Activated T-helper 1 cell treated with anti-CD3 and anti-CD28 coated beads, Interleukin-2, amount 50 U/mL, for 16 hours (primary cell): Measurements from ENCODE around the gene RAB43.
"Not testable (repeated sequence)": the region's sequence is repeated elsewhere in the genome, so short reads cannot be mapped to it uniquely, and the experiment has no call there.

Source experiments
- DNase-seq, 2 donors: peaks; one replicate each; pipeline ENCODE4 v3.0.0-alpha.2; 2020; ENCODE audit warnings: low read depth in 1 of 2, low spot score in 1 of 2

Gene RAB43

DNA sequence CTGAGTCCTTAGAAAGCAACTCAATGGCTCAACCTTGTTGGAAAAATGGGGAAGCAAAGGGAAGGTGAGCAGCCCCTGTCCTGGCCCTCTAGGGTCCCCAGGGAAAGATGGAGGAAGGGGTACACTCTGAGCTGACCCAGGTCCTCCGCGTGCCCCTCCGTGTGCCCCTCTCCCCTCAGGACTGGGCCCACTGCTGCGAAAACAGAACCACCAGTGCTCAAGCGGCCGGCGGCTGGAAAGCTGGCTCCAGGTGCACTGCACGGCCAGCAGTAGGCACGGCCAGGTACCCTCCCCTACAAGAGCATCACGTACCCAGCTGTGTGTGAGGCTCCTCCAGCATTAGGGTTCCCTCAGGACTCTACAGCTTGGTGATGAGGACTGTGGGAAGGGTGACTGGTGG lies 26.3 kb downstream of the RAB43 start:
- no peak for DNase-seq

DNA sequence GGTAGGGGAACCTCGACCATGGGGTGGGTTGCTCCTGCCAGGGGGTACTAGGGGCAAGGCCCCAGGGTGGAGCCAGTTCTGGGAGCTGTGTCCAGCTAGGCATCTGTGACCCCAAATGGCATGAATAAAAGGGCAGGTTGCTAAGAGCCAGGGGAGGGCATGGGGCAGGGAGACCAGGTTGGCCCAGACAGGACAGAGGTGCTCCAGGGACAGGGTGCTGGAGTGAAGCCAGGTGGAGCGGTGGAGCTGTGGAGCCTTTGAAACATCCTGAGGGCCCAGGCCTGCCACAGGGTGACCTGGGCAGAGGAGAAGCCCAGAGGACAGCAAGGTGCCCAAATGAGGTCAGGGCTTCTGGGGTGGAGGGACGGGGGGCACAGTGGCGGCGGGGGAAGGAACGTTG lies 33.3 kb downstream of the RAB43 start:
- DNase-seq: not testable (repeated sequence)

DNA sequence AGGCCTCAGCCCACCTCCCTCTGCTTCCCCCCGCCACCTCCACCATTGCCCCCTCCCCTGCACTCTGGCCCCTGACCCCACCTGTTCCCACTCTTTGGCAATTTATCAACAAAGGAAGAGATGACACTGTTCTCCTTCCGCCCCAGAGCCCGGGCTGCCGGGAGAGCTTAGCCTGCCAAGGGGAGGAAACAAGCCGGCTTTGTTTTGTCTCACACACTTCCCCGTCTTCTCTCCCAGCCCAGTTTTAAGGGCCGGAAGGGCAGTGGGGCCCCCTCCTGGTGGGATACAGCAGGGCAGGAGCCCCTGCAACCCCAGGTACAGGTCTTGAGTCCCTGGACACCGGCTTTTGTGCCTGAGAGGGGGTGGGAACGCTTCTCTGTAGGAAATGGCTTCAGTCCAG lies 33.7 kb downstream of the RAB43 start:
- DNase-seq: not testable (repeated sequence)

DNA sequence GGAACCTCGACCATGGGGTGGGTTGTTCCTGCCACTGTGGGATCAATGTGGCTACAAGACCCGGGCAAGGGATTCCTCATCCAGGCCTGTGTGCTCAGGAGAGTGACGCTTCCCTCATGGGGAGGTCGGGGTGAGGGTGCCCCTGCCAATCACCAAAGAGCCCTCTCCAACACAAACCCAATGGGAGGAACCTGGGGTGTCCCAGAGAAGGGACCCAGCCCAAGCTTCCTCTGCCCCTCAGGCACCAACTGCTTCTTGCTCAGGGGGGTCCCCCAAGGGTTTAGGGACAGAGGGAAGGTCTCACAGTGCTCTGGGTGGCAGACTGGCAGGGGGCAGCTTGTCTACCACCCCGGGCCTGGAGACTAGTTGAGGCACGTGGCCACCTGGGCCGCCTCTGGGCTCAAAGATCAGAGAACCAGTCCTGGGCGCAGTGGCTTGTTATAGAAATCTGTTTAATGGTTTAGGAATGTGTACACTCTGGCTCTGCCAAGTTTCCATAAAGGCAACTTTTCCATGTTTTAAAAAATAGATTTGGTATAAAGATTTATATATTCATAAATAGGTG lies 34.4 kb downstream of the RAB43 start:
- DNase-seq: no peak

DNA sequence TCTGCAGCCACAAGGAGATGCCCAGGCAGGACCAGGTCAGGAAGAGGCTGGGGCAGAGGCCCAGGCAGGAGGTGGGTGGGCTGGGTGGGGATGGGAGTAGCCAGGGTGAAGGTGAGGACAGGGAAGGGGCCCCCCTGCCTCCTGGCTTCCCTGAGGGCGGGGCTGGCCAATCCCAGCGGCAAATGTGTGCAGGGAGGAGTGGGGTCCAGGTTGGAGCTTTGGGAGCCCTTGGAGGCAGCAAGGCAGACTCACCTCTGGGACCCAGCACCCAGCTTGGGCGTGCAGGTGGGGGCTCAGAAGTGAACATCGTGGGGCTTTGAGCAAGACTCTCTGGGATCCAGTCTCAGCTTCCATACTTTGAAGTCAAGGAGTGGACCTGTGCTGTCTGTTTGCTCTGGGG lies 35.8 kb downstream of the RAB43 start:
- no peak for DNase-seq

DNA sequence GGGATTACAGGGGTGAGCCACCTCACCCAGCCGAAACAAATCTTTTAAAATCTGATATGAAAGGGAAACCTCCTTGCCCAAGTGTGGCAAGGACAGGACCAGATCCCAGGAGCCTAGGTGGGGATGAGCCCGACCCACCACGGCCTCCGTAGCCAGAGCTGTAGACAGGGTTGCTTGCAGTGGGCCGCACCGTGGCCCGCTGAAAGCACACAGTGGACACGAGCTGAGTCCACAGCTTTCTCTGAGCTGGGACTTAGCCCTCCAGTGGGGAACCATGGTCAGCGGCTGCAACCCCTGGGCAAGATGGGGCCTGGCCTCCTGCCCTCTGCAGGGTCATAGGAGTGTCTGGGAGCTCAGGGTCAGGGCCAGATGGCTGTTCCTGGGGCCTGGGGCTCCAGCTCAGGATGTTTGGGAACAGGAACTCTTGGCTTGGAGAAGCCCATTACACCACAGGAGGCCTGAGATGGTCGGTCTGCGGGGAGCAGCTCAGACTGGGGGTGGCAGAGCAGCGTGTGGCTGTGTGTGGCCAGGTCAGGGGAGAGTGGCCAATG lies 36.4 kb downstream of the RAB43 start:
- DNase-seq: no peak

DNA sequence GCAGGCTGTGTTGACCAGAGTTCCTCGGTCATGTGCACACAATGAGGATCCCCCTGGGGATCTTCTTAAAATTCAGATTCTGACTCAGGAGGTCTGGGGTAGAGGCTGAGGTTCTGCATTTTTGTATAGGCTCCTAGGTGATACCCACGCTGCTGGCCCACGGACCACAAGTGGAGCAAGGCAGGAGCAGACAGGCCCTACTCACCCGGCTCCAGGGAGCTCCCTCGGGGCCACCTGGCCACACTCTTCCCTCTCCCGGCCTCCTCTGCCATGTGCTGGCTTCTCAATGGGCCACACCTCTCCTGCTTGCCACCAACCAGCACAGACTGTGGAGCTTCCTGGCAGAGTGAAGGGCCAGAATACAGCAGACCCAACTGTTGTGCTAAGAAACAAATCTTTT lies 37.1 kb downstream of the RAB43 start:
- no peak for DNase-seq

DNA sequence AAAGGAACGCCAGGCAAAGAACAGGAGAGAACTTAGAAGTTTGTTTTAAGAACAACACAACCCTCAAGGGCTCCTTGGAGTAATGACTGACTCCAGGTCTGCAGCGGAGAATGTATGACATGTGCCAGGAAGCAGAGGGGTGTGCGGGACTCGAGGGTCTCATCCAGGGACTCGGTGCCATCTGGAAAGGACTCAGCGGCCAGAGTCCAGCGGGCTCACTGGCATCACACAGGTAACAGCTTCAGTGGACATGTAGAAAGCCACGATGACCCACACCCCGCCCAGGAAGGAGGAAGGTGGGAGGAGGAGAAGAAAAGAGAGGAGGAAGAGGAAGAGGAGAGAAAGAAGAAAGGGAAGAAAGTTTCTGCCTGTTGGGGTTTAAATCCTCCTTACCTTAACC lies 39.6 kb downstream of the RAB43 start:
- no peak for DNase-seq

DNA sequence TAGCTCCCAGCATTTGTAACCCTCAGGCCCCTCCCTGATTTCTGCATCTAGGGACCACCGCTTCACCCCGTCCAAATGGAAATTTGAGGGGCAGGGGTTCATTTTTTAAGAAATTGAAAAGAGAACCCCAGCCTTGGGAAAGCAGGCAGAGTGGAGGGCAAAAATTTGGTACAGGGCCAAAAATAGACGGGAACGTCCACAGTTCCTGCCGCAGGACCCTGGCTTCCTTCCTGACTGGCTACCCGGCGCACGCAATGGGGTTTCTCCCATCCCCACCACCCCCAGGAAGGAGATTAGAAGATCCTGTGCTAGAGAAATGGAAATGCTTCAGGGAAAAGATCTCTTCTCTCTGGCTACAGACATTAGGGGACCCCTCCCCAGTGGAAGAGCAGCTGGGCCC lies 40.1 kb downstream of the RAB43 start:
- DNase-seq: no peak

DNA sequence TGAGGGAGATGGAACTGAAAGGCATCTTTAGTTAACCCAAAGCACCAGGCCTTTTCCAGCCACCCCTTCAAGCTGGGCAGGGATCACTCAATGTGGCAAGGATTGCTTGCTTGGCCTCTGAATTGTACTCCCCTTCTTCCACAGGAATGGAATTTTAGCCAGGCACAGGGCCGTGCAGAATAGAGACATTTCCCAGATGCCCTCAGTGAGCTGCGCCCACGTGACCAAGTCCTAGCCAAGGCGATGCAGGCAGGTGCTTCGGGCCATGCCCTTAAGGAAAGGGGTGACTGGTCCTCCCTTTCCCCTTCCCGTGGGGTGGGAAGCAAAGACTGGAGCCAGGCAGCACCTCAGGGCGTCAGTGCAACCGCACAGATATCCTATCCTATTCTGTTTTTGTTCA lies 43.1 kb downstream of the RAB43 start:
- no peak for DNase-seq

DNA sequence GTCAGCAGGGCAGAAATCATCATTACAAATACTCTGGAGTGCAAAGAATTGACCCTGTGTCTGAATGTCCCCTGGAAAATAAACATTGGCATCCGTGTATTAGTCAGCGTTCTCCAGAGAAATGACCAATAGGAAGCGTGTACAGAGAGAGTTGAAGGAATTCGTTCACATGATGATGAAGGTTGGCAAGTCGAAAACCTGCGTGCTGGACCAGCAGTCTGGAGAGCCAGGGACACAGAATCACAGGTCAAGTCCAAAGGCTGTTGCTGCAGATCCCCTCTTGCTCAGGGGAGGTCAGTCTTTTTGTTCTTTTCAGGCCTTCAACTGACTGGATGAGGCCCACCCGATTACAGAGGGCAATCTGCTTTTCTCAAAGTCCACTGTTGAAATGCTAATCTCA lies 44.4 kb downstream of the RAB43 start:
- DNase-seq: no peak

DNA sequence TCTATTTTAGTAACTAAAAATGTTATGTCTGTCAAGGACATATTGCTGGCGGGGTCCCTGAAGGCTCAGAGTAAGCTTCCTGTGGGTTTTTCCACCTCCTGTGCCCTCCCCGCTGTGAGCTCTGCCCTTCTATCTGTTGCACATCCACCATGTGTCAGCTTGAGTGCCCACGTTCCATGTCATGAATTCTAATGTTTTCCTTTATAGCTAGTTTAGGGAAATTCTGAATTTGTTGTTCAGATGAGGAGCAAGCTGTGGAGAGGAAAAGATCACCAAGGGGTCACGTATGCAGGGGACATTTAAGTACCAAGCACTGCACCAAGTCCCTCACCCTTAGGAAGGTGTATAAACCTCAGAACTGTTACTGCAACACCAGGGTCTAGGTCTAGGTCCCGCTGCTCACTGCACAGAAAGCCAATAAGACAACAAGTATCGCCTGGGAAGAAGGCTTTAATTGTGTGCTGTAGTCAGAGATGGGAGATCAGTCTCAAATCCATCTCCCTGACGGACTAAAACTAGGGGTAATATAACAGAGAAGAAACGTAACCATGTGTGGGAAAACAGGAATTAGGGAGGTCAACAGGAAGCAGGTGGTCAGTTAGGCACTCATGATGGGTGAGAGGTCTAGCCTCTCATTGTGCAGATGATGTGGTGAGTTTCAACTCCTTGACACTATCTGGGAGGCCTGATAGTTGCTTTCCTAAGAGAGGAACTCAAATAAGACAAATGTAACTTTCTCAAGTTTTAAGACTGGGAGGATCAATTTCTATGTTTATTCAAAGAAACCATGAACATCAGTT lies 51.3 kb downstream of the RAB43 start:
- no peak for DNase-seq

DNA sequence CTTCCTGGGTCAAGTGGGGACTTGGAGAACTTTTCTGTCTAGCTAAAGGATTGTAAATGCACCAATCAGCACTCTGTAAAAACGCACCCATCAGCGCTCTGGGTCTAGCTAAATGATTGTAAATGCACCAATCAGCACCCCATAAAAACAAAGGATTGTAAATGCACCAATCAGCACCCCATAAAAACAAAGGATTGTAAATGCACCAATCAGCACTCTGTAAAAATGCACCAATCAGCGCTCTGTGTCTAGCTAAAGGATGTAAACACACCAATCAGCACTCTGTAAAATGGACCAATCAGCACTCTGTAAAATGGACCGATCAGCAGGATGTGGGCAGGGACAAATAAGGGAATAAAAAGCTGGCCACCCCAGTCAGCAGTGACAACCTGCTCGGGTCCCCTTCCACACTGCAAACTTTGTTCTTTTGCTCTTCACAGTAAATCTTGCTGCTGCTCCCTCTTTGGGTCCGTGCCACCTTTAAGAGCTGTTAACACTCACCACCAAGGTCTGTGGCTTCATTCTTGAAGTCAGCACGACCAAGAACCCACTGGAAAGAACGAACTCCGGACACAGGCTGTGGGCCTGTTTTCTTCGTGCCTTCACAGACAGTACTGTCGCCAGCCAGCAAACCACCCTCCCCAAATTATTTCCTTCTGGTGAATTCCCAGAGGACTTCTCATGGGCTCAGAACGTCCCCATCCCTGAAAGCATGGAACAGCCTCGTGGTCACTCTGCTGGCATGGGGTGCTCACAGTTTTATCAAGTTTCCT lies 52.1 kb downstream of the RAB43 start:
- not testable (repeated sequence) for DNase-seq

DNA sequence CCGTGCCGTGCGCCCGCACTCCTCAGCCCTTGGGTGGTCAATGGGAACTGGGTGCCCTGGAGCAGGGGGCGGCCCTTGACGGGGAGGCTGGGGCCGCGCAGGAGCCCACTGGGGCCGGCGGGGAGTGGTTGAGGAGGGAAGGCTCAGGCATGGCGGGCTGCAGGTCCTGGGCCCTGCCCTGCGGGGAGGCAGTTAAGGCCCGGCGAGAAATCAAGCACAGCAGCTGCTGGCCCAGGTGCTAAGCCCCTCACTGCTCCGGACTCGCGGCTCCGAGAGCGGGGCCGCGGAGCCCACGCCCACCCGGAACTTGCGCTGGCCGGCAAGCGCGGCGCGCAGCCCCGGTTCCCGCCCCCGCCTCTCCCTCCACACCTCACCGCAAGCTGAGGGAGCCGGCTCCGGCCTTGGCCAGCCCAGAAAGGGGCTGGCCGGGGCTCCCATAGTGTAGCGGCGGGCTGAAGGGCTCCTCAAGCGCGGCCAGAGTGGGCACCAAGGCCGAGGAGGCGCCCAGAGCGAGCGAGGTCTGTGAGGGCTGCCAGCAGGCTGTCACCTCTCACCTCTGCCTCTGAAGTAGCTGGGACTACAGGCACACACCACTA lies 53.2 kb downstream of the RAB43 start:
- no peak for DNase-seq

DNA sequence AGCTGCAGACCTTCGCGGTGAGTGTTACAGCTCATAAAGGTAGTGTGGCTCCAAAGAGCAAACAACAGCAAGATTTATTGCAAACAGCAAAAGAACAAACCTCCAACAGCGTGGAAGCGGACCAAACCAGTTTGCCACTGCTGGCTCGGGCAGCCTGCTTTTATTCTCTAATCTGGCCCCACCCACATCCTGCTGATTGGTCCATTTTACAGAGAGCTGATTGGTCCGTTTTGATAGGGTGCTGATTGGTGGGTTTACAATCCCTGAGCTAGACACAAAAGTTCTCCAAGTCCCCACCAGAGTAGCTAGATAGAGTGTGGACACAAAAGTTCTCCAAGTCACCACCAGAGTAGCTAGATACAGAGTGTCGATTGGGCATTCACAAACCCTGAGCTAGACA lies 53.9 kb downstream of the RAB43 start:
- not testable (repeated sequence) for DNase-seq

DNA sequence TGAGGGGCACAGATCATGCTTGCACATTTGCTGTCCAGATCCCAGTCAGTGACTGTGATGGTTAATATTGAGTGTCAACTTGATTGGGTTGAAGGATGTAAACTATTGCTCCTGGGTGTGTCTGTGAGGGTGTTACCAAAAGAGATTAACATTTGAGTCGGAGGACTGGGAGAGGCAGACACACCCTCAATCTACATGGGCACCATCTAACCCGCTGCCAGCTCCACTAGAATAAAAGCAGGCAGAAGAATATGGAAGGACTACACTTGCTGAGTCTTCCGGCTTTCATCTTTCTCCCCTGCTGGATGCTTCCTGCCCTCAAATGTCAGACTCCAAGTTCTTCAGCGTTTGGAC lies 55.9 kb downstream of the RAB43 start:
- no peak for DNase-seq

DNA sequence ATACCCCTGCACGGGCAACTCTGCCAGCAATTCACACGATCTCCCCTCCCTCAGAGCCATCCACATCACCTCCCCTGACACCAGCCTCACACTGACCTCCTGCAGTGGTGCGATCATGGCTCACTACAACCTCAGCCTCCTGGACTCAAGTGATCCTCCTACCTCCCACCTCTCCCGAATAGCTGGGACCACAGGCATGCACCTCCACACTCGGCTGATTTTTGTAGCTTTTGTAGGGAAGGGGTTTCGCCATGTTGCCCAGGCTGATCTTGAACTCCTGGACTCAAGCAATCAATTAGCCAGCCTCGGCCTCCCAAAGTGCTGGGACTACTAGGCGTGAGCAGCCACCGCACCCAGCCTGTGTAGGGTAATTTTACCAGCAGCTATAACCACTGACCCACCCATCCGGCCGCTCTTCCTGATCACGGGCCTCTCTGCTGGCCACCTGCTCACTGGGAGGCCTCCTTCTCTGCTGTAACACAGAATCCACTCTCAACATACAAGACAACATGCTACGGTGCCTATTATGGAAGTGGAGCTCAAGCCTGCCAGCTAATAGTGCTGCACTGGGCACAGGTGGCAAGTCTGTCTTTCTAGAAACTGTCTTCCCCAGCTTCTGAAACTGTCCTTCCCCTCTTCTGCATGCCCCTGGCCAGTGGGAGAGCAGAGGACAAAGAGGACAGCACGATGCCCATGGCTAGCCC lies 56.4 kb downstream of the RAB43 start:
- DNase-seq: no peak

DNA sequence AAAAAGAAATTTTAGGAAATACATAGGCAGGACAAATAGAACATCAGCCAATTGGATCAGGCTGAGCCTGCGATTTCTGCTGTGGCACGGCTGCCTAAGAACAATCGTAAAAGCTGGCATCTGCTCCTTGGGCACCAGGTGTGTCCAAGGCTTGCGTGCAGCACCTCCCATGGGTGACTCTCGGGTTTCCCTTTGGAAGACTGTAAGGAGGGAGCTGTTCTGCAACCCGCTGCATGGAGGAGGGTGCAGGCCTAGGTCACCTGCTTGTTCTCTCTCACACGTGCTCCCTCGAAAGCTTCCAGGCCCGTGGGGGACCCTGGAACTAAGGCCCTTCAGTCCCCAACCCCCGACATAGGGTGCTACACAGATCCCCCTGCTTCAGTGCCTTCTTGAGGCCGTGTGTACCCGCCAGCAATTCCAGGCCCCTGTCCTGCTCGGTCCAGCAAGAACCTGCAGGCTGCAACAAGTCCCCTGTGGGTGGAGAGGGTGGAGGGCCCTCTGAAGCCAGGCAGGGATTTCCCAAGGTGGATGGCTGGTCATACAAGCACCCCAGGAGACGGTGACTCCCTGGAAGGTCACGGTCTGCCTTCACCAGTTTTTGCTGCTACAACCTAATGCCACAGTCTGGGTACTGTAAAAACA lies 57.6 kb downstream of the RAB43 start:
- no peak for DNase-seq

DNA sequence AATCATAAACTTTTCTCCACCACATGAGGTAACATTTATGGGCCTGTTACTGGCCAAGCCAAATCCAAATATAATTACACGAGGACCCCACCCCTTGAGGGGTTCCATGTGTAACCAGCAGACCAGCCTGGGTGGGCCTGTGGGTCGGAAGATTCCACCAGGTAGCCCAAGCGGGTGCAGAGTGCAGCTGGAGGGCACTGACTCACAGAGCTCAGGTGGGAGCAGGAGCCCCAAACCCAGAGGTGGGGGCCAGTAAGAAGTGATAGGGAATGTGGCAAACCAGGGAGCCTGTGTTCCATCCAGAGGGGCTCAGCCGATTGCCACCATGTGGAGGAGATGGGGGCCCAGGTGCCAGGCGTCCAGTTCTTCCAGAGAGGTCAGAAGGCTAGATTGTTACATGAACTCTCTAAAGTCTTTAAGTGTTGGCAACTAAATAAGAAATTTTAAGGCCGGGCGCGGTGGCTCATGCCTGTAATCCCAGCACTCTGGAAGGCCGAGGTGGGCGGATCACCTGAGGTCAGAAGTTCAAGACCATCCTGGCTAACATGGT lies 58.4 kb downstream of the RAB43 start:
- DNase-seq: no peak
